IPS-NIHi11 (cell line): Measurements from ENCODE around the gene SMG6.
A peak's percentile ranks its signal among the peaks of the same experiment; 100 is the strongest.
"Not testable (repeated sequence)": the region's sequence is repeated elsewhere in the genome, so short reads cannot be mapped to it uniquely, and the experiment has no call there.

Source experiments
- DNase-seq: peaks from one replicate; pipeline ENCODE4 v3.0.0; 2012; ENCODE audit warnings: mixed read lengths, low spot score

The SMG6 gene

GRCh38 chr17:2178798-2179501, 124.6 kb downstream of the SMG6 start:
- no peak for DNase-seq

GRCh38 chr17:2177235-2177811, 126.3 kb downstream of the SMG6 start:
- no peak for DNase-seq

- no peak for DNase-seq
Observed at GRCh38 chr17:2176499-2177169, 127.0 kb downstream of the SMG6 start.

GRCh38 chr17:2175294-2175628, 128.3 kb downstream of the SMG6 start:
- no peak for DNase-seq

- DNase-seq, result peak; percentile 29
Observed at GRCh38 chr17:2174468-2175293, 128.9 kb downstream of the SMG6 start.

- no peak for DNase-seq
Observed at GRCh38 chr17:2174014-2174413, 129.6 kb downstream of the SMG6 start.

- no peak for DNase-seq
Observed at GRCh38 chr17:2172999-2173398, 130.6 kb downstream of the SMG6 start.

- DNase-seq, result peak; percentile 32
Observed at GRCh38 chr17:2172077-2172851, 131.3 kb downstream of the SMG6 start.

GRCh38 chr17:2171702-2172076, 131.9 kb downstream of the SMG6 start:
- no peak for DNase-seq

GRCh38 chr17:2170023-2170422, 133.6 kb downstream of the SMG6 start:
- DNase-seq, result peak; percentile 42

GRCh38 chr17:2165723-2166122, 137.9 kb downstream of the SMG6 start:
- not testable (repeated sequence) for DNase-seq

- DNase-seq, result no peak
Observed at GRCh38 chr17:2158396-2158780, 145.2 kb downstream of the SMG6 start.

GRCh38 chr17:2157675-2158395, 145.8 kb downstream of the SMG6 start:
- no peak for DNase-seq

GRCh38 chr17:2157081-2157480, 146.5 kb downstream of the SMG6 start:
- DNase-seq, result no peak

- DNase-seq, result no peak
Observed at GRCh38 chr17:2156666-2157065, 146.9 kb downstream of the SMG6 start.

- no peak for DNase-seq
Observed at GRCh38 chr17:2155573-2155972, 148.0 kb downstream of the SMG6 start.

GRCh38 chr17:2151358-2152033, 152.1 kb downstream of the SMG6 start:
- DNase-seq, result no peak

GRCh38 chr17:2150806-2151205, 152.8 kb downstream of the SMG6 start:
- DNase-seq, result no peak

- DNase-seq, result no peak
Observed at GRCh38 chr17:2149934-2150333, 153.7 kb downstream of the SMG6 start.

GRCh38 chr17:2146132-2146871, 157.3 kb downstream of the SMG6 start:
- DNase-seq, result no peak
